CD4-positive, alpha-beta T cell (primary cell): Measurements from ENCODE around the gene TMEM107. TPM values are rescaled to one million over a fixed set of nuclear protein-coding genes. Genes with fewer than 3 reads are reported as not detected.

Experiments used
- ATAC-seq: fragments of 200-7000 bp; cut with Tn5 transposase; one replicate; pipeline ENCODE4 v1.10.0; 2022; ENCODE audit warnings: mild to moderate bottlenecking; ENCODE audit not compliant: poor library complexity
- CTCF ChIA-PET: fragments of 350-600 bp; sonication (Branson Sonifier 250); formaldehyde crosslinking; loops from one replicate; lab custom pipeline; 2021; ENCODE audit warnings: antibody characterized with exemption, inconsistent platforms; lab: Charles Lee
- POLR2A ChIA-PET: fragments of 350-600 bp; sonication (Branson Sonifier 250); formaldehyde crosslinking; loops from one replicate; lab custom pipeline; 2021; ENCODE audit warnings: antibody characterized with exemption, inconsistent platforms; lab: Charles Lee
- DNase-seq, 14 experiments: peaks; one replicate each; pipeline ENCODE4 v3.0.0-alpha.2; 2013 to 2020; ENCODE audit warnings: mixed read lengths in 2 of 14
- H3K27ac ChIP-seq, 2 donors: one replicate each; pipeline versions ENCODE4 v1.5.1 to v1.7.0; 2013; ENCODE audit warnings: low read length in 2 of 2, low read depth in 1 of 2, mild to moderate bottlenecking in 1 of 2
- H3K27me3 ChIP-seq, 2 experiments: 1 replicate in 1 of 2; 2 replicates in 1 of 2; pipeline versions ENCODE4 v1.6.1 to v1.7.0; 2013; ENCODE audit warnings: low read length in 2 of 2, control low read depth in 1 of 2, mild to moderate bottlenecking in 1 of 2, moderate library complexity in 1 of 2; ENCODE audit not compliant: insufficient read depth in 2 of 2, control insufficient read depth in 1 of 2
- H3K36me3 ChIP-seq: one replicate; pipeline ENCODE4 v1.6.1; 2013; ENCODE audit warnings: low read length, control low read depth; ENCODE audit not compliant: insufficient read depth
- H3K4me1 ChIP-seq: one replicate; pipeline ENCODE4 v1.6.1; 2013; ENCODE audit warnings: low read length, control low read depth; ENCODE audit not compliant: insufficient read depth
- H3K4me3 ChIP-seq: one replicate; pipeline ENCODE4 v1.5.1; 2013; ENCODE audit warnings: mild to moderate bottlenecking, low read length, moderate library complexity
- H3K9me3 ChIP-seq, 2 experiments: 1 replicate in 1 of 2; 2 replicates in 1 of 2; pipeline versions ENCODE4 v1.6.1 to v1.7.0; 2013; ENCODE audit warnings: low read length in 2 of 2, mild to moderate bottlenecking in 2 of 2, control low read depth in 1 of 2, moderate library complexity in 1 of 2; ENCODE audit not compliant: control insufficient read depth in 1 of 2, insufficient read depth in 1 of 2
- H3K27ac Mint-ChIP-seq: one replicate; pipeline ENCODE4 v1.8.0; 2020; ENCODE audit warnings: mixed read lengths
- H3K27me3 Mint-ChIP-seq: one replicate; pipeline ENCODE4 v1.8.0; 2021; ENCODE audit warnings: mixed read lengths
- H3K36me3 Mint-ChIP-seq: one replicate; pipeline ENCODE4 v1.8.0; 2021; ENCODE audit warnings: low read depth, mixed read lengths
- H3K4me1 Mint-ChIP-seq: one replicate; pipeline ENCODE4 v1.8.0; 2021; ENCODE audit warnings: low read depth, mixed read lengths
- H3K4me3 Mint-ChIP-seq: one replicate; pipeline ENCODE4 v1.8.0; 2020; ENCODE audit warnings: mild to moderate bottlenecking, mixed read lengths
- H3K9me3 Mint-ChIP-seq: one replicate; pipeline ENCODE4 v1.8.0; 2020; ENCODE audit warnings: mixed read lengths
- intact Hi-C, 2 experiments: fragments of 100-400 bp; cut with DNase I in 1 of 2; cut with micrococcal nuclease in 1 of 2; formaldehyde crosslinking; loops; one replicate each; pipeline versions ENCODE4 v1.15.1 to v1.9.0; 2023 to 2025; cut with DNase I, micrococcal nuclease
- total RNA-seq, 174 experiments: library from RNA in 2 of 174; stranded (reverse) in 2 of 174; gene quantifications; one replicate each; pipeline ENCODE4 v1.2.3 and lab custom pipeline; 2021 to 2026
- TF ChIP-seq, protein P1 (sequence below): fragments of 200-600 bp; IDR thresholded peaks from one replicate; pipeline ENCODE4 v1.8.0; 2022; ENCODE audit warnings: antibody characterized with exemption, mild to moderate bottlenecking

Gene TMEM107
- total RNA-seq, 2 experiments from 2014 or later, result 12.2 to 12.9 TPM

DNA sequence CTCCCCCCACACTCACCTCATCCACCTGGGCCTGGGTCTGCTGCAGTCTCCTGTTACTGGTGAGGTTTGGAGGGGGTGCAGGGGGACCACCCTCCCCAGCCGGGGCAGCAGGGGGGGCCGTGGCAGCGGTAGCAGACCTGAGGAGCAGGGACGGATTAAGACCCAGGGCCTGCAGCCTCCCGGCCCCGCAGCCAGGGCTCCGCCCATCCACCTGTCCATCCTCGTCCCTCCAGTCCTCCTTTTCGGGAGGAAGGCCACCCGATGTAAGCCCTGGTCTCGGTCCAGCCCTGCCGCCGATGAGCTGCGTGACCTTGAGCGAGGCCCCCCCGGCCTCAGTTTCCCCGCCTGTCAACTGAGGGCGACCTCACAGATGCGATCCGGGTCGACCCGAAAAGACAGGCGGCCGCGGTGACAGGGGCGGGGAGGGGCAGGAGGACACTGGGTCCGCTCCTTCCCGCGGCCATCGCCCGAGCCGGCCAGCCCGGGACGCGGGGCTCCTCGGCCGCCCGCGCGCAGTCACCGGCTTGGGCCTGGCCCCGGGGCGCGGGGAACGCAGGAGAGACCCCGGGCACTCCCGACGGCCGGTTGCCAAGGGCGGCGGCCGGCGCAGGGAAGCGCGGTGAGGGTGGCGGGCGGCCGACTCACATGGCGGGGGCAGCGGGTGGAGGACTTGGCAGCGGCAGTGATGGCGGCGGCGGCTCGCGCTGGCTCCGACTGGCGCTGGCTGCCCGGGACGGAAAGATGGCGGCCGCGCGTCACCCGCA, 13.8 kb downstream of the TMEM107 start, which contains the start of gene VAMP2:
Gene VAMP2, minus strand, starts transcription at position 716 of the 764 bp plus-strand sequence. Its CDS starts 69 bp downstream, at position 647.
- TF ChIP-seq, protein P1, sequence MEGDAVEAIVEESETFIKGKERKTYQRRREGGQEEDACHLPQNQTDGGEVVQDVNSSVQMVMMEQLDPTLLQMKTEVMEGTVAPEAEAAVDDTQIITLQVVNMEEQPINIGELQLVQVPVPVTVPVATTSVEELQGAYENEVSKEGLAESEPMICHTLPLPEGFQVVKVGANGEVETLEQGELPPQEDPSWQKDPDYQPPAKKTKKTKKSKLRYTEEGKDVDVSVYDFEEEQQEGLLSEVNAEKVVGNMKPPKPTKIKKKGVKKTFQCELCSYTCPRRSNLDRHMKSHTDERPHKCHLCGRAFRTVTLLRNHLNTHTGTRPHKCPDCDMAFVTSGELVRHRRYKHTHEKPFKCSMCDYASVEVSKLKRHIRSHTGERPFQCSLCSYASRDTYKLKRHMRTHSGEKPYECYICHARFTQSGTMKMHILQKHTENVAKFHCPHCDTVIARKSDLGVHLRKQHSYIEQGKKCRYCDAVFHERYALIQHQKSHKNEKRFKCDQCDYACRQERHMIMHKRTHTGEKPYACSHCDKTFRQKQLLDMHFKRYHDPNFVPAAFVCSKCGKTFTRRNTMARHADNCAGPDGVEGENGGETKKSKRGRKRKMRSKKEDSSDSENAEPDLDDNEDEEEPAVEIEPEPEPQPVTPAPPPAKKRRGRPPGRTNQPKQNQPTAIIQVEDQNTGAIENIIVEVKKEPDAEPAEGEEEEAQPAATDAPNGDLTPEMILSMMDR, result no peak
- H3K4me3 ChIP-seq, result peak within 1 kb of the TSS; percentile 86
- ATAC-seq (peak; percentile 47), DNase-seq (peak; percentile 71 to 95 (median 83))
- peaks cover 67% of the 10 kb centered on the region for H3K4me1 Mint-ChIP-seq
- H3K36me3 Mint-ChIP-seq, result peaks cover 43% of the 10 kb centered on the region
- peak within 1 kb of the TSS; percentile 95 for H3K4me3 Mint-ChIP-seq
- peaks cover 31% of the 10 kb centered on the region for H3K36me3 ChIP-seq
- POLR2A ChIA-PET, result interaction anchor here (1.9 to 16.4 kb wide), 6 partner anchors 8 to 60 kb away, joined by 5 to 419 read pairs (median 32); partner anchors contain the start of genes BORCS6 and TMEM107
- H3K9me3 ChIP-seq, result no peaks in the 10 kb centered on the region
- no peaks in the 10 kb centered on the region for H3K9me3 Mint-ChIP-seq
- H3K27me3 ChIP-seq, result no peaks in the 10 kb centered on the region
- H3K27ac ChIP-seq, result peak within 1 kb of the TSS; percentile 94 to 96
- CTCF ChIA-PET, result interaction anchor here (1.8 kb wide), 1 partner anchor 23 kb away, joined by 7 read pairs; no protein-coding TSS in a partner anchor
- no peak within 1 kb of the TSS for H3K27ac Mint-ChIP-seq
- intact Hi-C loops, result loop anchor here in 1 of 2 experiments (5.0 kb wide), 1 partner anchor 40 kb away; the partner anchor contains the start of gene HES7
- peaks cover 72% of the 10 kb centered on the region for H3K4me1 ChIP-seq
- no peaks in the 10 kb centered on the region for H3K27me3 Mint-ChIP-seq

DNA sequence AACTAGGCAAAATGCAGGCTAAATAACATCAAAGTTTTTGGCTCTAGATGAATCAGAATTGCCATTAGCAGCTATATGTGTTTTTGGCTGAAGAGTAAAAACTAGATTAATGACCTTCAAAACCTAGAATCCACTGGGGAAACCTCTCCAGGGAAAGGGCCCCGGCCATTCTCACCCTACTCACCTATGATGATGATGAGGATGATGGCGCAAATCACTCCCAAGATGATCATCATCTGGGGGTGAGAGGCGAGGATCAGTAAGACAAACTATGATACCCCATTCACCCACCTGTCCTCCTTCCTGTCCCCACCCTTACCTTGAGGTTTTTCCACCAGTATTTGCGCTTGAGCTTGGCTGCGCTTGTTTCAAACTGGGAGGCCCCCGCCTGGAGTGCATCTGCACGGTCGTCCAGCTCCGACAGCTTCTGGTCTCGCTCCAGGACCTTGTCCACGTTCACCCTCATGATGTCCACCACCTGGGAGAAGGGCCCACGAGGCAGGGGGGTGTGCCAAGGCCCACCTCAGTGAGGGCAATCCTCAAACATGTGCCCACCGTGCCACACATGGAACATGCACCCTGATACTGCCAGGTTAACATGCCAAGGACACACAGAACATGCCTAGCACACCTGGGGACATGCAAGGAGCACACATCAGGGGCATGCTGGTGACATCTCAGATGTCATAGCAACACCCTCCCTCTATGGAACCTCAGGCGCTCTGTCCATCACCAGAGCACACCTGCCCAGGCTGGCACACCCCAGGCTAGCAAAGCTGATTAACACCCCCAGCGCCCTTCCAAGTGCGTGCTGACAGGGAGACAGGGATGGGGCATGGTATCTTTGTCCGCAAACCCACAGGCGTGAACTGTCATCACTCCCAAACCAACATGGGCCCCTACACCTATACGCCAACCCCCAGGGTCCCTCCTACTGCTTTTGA, 14.6 kb downstream of the TMEM107 start:
- Mint-ChIP-seq H3K4me1 (peaks cover 64% of the 10 kb centered on the region), H3K27ac (no peak overlapping the region), H3K9me3 (no peaks in the 10 kb centered on the region), H3K36me3 (peaks cover 43% of the 10 kb centered on the region), H3K27me3 (no peaks in the 10 kb centered on the region), H3K4me3 (peak overlapping the region; percentile 95)
- ATAC-seq (peak; percentile 6), DNase-seq (peak in 3 of 14 experiments; percentile 42 to 54 (median 49))
- Histone ChIP-seq H3K4me3 (peak overlapping the region; percentile 86), H3K27me3 (no peaks in the 10 kb centered on the region), H3K27ac (peak overlapping the region; percentile 94 to 96), H3K4me1 (peaks cover 80% of the 10 kb centered on the region), H3K36me3 (peaks cover 31% of the 10 kb centered on the region), H3K9me3 (no peaks in the 10 kb centered on the region)
- ChIA-PET POLR2A (interaction anchor here (0.6 to 16.4 kb wide), 8 partner anchors 10 to 60 kb away, joined by 3 to 419 read pairs (median 19); partner anchors contain the start of genes ALOXE3, BORCS6, PER1 and TMEM107), CTCF (interaction anchor here (1.8 kb wide), 1 partner anchor 22 kb away, joined by 7 read pairs; no protein-coding TSS in a partner anchor)
- TF ChIP-seq, protein P1, result no peak
- intact Hi-C loops, result loop anchor here in 1 of 2 experiments (5.0 kb wide), 1 partner anchor 39 kb away; the partner anchor contains the start of gene HES7
